Fibroblast of skin of right biceps (primary cell): ENCODE data around the gene FHAD1.
"Not testable (repeated sequence)": the region's sequence is repeated elsewhere in the genome, so short reads cannot be mapped to it uniquely, and the experiment has no call there.

Source experiments
- DNase-seq: peaks from one replicate; pipeline ENCODE4 v3.0.0-alpha.2; 2013

Gene FHAD1

GRCh38 chr1:15277933-15278332 is 30.9 kb downstream of the FHAD1 start:
- no peak for DNase-seq

GRCh38 chr1:15279576-15280230 is 32.7 kb downstream of the FHAD1 start:
- no peak for DNase-seq

GRCh38 chr1:15280416-15280815 is 33.4 kb downstream of the FHAD1 start:
- no peak for DNase-seq

- DNase-seq: no peak
Observed at GRCh38 chr1:15282038-15282437, 35.0 kb downstream of the FHAD1 start.

GRCh38 chr1:15282810-15283474 is 35.9 kb downstream of the FHAD1 start:
- no peak for DNase-seq

- DNase-seq: peak; percentile 7
Observed at GRCh38 chr1:15283526-15283925, 36.5 kb downstream of the FHAD1 start.

- DNase-seq: no peak
Observed at GRCh38 chr1:15286452-15286851, 39.4 kb downstream of the FHAD1 start.

- no peak for DNase-seq
Observed at GRCh38 chr1:15287035-15287979, 40.3 kb downstream of the FHAD1 start.

- DNase-seq: no peak
Observed at GRCh38 chr1:15288173-15288926, 41.3 kb downstream of the FHAD1 start.

- no peak for DNase-seq
Observed at GRCh38 chr1:15289251-15289651, 42.2 kb downstream of the FHAD1 start.

GRCh38 chr1:15290382-15290781 is 43.4 kb downstream of the FHAD1 start:
- peak; percentile 80 for DNase-seq

- peak; percentile 4 for DNase-seq
Observed at GRCh38 chr1:15295696-15296095, 48.7 kb downstream of the FHAD1 start.

- peak; percentile 9 for DNase-seq
Observed at GRCh38 chr1:15296585-15297321, 49.7 kb downstream of the FHAD1 start.

- DNase-seq: not testable (repeated sequence)
Observed at GRCh38 chr1:15297975-15298374, 51.0 kb downstream of the FHAD1 start.

- DNase-seq: no peak
Observed at GRCh38 chr1:15299179-15299578, 52.2 kb downstream of the FHAD1 start.

GRCh38 chr1:15299806-15300205 is 52.8 kb downstream of the FHAD1 start:
- no peak for DNase-seq

- DNase-seq: no peak
Observed at GRCh38 chr1:15303935-15304334, 56.9 kb downstream of the FHAD1 start.

- peak; percentile 25 for DNase-seq
Observed at GRCh38 chr1:15304708-15305467, 57.9 kb downstream of the FHAD1 start.

- peak; percentile 64 for DNase-seq
Observed at GRCh38 chr1:15305468-15305770, 58.4 kb downstream of the FHAD1 start.

- not testable (repeated sequence) for DNase-seq
Observed at GRCh38 chr1:15306352-15306751, 59.3 kb downstream of the FHAD1 start.

- DNase-seq: no peak
Observed at GRCh38 chr1:15308135-15308534, 61.1 kb downstream of the FHAD1 start.
